GM12864 (cell line): ENCODE results near the gene CTDNEP1.

Experiments used
- DNase-seq: peaks from one replicate; pipeline ENCODE4 v3.0.0-alpha.2; 2011; ENCODE audit warnings: low read depth
- H3K4me3 ChIP-seq: 2 replicates; pipeline ENCODE4 v1.5.1; 2011; ENCODE audit warnings: mild to moderate bottlenecking, low read depth, low read length, control low read depth
- TF ChIP-seq, protein P1 (sequence below): IDR thresholded peaks from 2 replicates; pipeline ENCODE4 v1.5.1; 2011; ENCODE audit warnings: low read depth, mild to moderate bottlenecking, moderate library complexity, low read length, control low read depth, inconsistent platforms; ENCODE audit errors: missing control alignments

The CTDNEP1 gene

DNA sequence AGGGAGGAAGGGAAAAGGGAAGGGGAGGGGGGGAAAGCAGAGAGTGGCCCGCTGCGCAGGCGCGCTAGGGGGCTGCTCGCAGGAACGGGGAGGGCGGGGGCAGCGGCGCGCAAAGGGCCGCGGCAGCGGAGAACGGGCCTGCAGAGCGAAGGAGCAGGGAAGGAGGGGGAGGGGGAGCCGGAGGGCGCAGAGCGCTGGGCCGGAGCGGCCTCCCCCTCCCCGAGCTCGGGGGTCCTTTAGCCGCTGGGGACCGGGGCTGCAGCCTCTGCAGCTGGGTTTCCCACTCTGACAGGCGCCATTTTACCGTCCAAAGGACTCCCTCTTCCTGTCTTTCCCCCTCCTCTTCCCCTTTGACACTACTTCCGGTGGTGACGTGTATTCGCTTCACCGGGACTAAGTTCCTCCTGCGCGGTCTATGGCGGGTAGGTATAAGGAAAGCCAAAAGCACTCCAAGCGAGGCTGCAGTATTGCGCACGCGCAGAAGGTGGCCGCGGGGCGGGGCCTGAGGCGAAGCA lies at the start of gene CTDNEP1:
Gene CTDNEP1 (minus strand): TSS at position 74 of the 515 bp plus-strand sequence. CDS start 438 bp downstream, outside the sequence.
- DNase-seq = peak; percentile 98
- H3K4me3 ChIP-seq = peak within 1 kb of the TSS; percentile 77
- TF ChIP-seq, protein P1, sequence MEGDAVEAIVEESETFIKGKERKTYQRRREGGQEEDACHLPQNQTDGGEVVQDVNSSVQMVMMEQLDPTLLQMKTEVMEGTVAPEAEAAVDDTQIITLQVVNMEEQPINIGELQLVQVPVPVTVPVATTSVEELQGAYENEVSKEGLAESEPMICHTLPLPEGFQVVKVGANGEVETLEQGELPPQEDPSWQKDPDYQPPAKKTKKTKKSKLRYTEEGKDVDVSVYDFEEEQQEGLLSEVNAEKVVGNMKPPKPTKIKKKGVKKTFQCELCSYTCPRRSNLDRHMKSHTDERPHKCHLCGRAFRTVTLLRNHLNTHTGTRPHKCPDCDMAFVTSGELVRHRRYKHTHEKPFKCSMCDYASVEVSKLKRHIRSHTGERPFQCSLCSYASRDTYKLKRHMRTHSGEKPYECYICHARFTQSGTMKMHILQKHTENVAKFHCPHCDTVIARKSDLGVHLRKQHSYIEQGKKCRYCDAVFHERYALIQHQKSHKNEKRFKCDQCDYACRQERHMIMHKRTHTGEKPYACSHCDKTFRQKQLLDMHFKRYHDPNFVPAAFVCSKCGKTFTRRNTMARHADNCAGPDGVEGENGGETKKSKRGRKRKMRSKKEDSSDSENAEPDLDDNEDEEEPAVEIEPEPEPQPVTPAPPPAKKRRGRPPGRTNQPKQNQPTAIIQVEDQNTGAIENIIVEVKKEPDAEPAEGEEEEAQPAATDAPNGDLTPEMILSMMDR = no peak

DNA sequence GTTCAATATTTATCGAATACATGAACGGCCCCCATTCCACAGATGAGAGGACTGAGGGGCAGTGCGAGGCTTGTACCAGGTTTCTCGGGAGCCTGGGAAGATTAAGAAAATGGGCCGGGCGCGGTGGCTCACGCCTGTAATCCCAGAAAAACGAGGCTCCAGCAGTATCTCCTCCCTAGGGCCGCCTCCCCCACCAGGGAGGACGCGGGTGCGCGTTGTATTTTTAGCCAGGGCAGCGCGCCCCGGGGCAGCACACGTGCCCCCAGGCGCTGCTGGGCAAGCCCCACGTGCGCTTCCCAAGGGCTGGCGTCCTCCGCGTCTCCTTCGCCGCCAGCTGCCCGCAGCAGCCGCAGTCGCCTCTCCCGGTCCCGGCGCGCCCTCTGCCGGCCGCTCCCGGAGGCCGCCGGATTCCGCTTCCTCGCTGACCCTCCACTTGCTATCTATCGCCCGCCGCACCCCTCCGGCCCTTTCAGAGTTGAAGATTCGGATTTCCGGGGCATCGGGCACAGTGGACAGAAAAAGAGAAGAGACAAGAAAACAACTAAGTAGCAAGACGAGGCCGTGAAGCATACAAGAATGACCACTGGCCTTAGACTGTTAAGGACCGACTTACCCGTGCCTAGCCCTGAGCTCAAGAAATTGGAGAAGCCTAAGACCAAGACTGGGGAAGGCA lies 44.8 kb upstream of the CTDNEP1 start:
- DNase-seq = no peak
- TF ChIP-seq, protein P1 = peak; percentile 83
- no peak overlapping the region for H3K4me3 ChIP-seq

DNA sequence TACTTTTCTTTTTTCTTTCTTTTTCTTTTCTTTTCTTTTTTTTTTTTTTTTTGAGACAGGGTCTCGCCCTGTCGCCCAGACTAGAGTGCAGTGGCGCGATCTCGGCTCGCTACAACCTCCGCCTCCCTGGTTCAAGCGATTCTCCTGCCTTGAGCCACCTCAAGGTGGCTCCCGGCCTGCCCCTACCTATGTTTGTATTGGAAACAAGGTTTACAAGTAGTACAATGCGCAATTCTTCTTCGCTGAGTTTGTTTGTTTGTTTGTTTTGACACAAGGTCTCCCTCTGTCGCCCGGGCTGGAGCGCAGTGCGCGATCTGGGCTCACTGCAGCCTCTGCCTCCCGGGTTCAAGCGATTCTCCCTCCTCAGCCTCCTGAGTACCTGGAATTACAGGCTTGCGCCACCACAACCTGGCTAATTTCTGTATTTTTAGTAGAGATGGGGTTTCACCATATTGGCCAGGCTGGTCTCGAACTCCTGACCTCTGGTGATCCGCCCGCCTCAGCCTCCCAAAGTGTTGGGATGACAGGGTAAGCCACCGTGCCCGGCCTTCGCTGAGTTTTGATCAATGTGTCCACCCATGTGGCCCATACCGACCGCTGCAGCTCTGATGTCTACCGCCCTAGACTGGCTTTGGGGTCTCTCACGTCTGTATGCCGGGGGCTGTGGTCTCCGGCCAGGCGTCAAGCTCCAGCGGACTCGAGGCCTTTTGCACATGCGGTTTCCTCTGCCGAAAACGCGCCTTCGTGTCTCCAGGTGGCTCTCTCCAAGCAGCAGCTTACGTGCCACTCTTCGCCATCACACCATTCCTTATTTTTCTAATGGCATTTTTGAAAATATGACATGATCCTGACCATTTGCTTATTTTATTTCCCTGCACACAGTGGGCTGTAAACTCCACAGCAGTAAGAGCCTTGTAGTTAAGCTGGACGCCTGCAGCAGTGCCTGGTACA lies 44.0 kb upstream of the CTDNEP1 start:
- no peak for DNase-seq
- H3K4me3 ChIP-seq = peak overlapping the region; percentile 34

DNA sequence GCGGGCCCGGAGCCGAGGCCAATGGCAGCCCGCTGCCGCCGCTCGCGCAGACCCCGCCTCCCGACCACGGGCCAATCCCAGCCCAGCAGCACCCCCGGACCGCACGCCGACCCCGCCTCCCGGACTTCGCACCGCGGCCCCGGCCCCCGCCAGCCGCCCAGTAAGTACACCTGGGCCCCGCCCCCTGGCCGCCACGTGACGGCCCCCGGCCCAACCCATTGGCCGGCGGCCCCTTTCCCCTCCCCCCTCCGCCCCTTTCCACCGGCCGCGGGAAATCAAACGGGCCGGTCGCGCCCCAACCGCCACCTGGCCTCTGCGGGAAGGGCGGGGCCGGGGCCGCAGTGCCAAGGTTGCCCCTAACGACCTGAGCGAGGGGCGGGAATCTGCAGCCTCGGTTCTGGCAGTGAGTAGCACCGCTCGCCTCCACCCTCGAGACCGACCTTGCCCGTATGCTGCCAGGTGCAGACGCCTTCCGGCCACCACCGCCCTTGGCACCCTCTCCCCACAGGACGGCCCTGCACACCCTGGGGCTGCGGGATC lies 43.1 kb upstream of the CTDNEP1 start, which contains the start of gene YBX2:
Gene YBX2 (minus strand): TSS at position 26 of the 540 bp plus-strand sequence. CDS start 139 bp downstream, outside the sequence.
- no peak for DNase-seq
- peak within 1 kb of the TSS; percentile 34 for H3K4me3 ChIP-seq
- TF ChIP-seq, protein P1 = no peak

More for the DNA sequence above, 44.0 kb upstream of the CTDNEP1 start:
- TF ChIP-seq, protein P1 = peak; percentile 8

DNA sequence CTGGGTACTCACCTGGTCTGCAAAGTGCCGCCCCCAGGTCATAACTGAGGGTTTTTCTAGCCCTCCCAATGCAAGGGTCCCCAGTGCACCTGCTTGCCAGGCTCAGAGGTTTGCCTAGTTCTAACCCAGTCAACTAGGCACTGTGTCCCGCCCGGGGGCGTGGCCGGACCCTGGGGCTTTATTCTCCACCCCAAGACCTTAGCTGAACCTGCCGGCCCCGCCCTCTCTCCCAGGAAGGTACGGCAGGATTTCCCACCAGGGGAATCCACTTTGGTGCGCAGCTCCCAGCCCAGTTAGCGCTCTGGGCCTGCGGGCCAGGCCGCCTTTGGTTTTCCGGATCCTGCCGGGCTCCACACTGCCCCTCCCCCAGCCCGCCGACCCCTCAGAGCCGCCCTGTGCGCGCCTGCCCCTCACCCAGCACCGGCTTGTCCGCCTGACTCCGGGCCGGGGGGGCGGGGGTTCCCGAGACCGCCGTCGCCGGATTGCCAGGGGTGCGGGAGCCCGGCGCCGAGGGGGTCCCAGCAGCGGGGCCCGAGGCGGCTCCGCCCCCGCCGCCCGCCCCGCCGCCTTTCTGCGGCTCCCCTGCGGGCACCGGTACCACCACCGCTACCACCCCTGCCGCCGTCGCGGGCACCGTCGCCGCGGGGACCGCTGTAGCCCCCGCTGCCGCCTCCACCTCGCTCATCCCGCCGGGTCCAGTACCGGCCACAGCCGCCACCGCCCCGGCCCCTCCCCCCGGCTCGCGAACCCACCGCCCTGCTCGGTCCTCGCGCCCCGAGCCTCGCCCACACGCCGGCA lies 42.5 kb upstream of the CTDNEP1 start:
- H3K4me3 ChIP-seq = no peak overlapping the region
- TF ChIP-seq, protein P1 = no peak
- DNase-seq = no peak

DNA sequence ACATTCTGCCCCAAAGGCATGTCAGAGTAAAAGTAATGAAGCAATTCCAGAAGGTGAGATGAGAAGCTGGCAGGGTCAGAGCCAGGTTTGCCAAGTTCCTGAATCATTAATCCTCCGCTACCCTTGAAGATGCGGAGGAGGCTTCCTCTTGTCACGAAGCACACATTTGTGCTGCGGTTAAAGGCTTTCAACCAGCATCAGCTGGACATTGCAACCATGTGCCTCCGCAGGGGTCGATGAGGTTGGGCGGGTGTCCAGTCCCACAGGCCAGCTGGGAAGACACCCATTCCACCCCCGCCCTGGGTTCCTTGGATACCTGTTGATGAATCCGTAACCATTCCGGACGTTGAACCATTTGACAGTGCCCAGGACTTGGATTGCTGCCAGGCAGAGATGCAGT lies 41.6 kb upstream of the CTDNEP1 start:
- TF ChIP-seq, protein P1 = no peak
- no peak overlapping the region for H3K4me3 ChIP-seq
- DNase-seq = no peak
